AG09309 (cell line): Measurements from ENCODE around the gene IL17REL.

Experiments used
- DNase-seq: peaks from one replicate; pipeline ENCODE4 v3.0.0-alpha.2; 2010; ENCODE audit warnings: low read depth
- H3K4me3 ChIP-seq: 2 replicates; pipeline ENCODE4 v1.5.1; 2011; ENCODE audit warnings: mild to moderate bottlenecking, low read depth, low read length, moderate library complexity; ENCODE audit not compliant: control insufficient read depth
- TF ChIP-seq, protein P1 (sequence below): IDR thresholded peaks from 2 replicates; pipeline ENCODE4 v1.5.1; 2011; ENCODE audit warnings: mild to moderate bottlenecking, low read depth, low read length, inconsistent platforms; ENCODE audit not compliant: insufficient read depth, control insufficient read depth; ENCODE audit errors: missing control alignments

IL17REL gene

DNA sequence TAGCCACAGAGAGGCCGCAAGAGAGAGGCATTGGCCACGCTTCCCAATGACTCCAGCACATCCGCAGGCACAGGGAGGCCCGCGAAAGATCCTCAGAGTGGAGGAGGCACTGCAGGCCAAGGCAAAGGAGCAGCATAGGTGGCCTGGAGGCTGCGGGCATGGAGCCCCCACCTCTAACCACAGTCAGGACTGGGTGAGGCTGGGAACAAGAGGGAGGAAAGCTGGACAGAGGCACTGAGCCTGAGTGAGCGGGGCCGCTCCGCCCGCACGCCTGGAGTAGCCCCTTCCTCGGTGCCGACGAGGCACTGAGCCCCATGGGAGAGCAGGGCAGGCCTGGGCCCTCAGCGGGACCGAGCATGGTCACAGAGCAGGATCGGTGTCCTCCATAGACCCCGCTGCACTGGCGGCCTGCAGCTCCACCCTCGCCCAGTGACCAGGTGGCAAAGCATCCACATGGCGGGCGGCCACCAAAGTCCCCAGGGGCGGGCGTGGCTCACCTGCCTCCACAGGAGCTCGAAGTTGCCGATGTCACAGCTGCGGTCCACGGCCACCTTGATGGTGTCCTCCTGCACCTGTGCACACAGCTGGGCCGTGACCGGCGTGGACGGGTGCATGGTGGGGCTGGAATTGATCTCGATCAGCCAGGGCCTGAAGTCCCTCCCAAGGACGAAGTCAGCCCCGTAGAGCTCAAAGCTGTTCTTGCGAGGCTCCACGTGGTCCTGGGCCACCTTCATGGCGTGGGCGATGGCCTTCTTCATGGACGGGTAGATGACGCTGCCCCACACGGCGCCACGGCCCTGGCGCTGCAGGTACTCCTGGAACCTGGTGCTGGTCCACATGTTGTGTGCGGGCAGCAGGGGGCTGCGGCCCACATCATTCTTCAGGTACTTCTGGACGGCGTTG is 18.9 kb upstream of the IL17REL start:
- TF ChIP-seq, protein P1, sequence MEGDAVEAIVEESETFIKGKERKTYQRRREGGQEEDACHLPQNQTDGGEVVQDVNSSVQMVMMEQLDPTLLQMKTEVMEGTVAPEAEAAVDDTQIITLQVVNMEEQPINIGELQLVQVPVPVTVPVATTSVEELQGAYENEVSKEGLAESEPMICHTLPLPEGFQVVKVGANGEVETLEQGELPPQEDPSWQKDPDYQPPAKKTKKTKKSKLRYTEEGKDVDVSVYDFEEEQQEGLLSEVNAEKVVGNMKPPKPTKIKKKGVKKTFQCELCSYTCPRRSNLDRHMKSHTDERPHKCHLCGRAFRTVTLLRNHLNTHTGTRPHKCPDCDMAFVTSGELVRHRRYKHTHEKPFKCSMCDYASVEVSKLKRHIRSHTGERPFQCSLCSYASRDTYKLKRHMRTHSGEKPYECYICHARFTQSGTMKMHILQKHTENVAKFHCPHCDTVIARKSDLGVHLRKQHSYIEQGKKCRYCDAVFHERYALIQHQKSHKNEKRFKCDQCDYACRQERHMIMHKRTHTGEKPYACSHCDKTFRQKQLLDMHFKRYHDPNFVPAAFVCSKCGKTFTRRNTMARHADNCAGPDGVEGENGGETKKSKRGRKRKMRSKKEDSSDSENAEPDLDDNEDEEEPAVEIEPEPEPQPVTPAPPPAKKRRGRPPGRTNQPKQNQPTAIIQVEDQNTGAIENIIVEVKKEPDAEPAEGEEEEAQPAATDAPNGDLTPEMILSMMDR = no peak
- no peak overlapping the region for H3K4me3 ChIP-seq
- DNase-seq = no peak

DNA sequence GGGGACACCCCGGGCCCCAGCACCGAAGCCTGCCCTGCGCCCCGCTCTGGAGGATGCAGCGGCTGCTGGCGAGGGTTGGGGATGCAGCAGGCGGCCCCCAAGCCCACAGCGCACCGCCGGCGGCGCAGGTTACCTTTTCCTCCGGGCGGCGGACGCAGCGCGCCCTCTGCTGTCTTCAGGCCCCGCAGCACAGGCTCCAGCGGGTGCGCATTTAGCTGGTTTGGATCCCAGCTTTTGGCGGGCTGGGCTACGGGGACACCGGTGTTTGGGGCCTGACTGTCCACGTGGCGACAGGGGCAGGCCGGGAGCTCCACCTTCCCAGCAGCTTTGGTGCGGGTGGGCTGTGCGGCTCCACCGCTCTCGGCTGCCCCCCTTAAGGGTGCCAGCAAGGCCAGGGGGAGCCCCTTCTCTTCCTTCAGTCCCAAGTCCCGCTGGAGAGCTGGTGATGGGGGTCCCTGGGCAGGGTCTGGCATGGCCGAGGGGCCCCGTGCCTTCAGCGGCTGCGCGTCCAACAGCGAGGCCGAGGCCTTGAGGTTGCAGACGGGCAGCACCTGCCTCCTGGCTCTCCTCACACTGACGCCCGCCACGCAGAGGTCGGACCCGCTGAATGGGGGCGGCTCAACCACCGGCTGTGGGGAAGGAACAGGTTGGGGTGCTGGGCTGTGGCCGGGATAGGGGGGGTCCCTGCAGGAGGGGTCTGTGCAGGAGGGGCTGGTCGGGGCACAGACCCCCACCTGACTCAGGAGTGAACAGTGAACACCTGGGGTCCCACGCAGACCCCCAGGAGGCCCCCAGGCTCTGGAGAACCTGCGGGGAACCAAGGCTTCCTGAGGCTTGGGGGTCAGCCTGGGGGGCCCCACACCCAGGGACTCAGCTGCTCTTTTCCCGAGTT is 18.0 kb upstream of the IL17REL start:
- no peak for DNase-seq
- TF ChIP-seq, protein P1 = peak; percentile 89
- H3K4me3 ChIP-seq = no peak overlapping the region

DNA sequence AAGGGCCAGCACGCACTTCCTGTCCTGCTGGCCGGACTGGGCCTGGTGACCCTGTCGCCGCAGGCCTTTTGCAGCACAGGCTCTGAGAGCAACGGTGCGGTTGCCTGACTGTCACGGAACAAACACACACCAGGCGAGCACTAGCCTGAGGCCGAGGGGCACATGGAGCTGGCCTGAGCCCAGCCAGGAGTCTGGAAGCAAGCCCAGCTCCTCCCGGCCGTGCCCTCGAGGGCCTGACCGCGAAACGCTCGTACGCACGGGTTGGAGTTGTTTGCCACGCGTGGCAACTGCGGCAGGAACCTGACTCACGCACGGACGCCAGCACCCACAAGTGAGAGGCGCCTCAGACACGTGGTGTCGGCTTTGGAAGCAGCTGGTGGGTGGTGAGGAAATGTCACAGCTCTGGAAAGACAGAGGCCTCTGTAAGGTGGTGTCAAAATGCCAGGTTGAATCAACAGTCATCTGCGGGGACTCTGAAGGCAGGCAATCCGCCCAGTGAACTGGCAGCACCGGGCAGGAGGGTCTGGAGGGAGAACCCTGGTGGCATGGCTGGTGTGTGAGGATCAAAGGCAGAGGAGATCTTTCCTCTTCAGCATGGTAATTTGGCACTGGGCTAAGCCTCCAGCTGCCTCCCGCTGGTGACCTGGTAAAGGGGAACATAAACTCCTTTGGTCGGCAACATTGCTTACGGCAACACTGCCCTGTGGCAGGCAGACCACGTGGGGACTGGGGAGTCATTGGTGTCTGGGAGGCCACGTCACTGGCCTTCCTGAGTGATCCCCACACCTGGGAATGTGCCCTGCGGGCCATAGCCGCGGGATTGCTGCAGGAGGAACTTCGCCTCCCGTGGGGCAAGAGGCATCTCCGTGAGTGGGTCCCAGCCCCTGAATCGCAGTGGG is 15.3 kb upstream of the IL17REL start:
- DNase-seq = no peak
- TF ChIP-seq, protein P1 = no peak
- no peak overlapping the region for H3K4me3 ChIP-seq

DNA sequence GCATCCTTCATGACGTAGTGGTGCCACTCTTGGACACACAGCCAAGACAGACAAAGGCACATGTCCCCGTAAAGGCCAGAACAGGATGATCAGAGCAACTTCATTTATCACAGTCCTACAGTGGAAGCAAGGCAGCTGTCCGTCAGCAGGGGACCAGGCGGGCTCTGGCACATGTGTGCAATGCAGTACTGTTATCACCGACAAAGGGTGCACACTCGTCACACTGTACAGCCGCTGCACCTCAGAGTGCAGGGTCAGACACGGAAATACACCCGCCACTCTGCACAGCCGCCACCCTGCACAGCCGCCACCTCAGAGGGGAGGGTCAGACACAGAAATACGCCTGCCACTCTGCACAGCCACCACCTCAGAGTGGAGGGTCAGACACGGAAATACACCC is 13.4 kb upstream of the IL17REL start:
- DNase-seq = no peak
- H3K4me3 ChIP-seq = no peak overlapping the region
- TF ChIP-seq, protein P1 = no peak

DNA sequence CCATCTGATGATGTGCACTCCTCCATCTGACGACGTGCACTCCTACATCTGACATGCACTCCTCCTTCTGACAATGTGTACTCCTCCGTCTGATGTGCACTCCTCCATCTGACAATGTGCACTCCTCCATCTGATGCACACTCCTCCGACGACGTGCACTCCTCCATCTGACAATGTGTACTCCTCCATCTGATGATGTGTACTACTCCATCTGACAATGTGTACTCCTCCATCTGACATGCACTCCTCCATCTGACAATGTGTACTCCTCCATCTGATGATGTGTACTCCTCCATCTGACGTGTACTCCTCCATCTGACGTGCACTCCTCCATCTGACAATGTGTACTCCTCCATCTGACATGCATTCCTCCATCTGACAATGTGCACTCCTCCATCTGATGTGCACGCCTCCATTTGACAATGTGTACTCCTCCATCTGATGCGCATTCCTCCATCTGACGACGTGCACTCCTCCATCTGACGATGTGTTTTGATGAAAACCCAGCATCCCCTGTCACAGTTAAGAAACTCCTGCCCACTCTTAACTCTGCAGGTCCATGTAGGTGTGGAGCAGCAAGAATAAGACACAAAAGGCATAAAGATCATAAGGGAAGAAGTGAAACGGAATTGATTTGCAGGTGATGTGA is 9.7 kb upstream of the IL17REL start:
- no peak for DNase-seq
- H3K4me3 ChIP-seq = no peak overlapping the region
- TF ChIP-seq, protein P1 = no peak
